Heart left ventricle (tissue), 13 donors: ENCODE measurements around the gene HSPB7.

Source experiments
- CTCF ChIP-seq, 12 donors: fragments of 200-600 bp; sonication (generic) in 4 of 12; IDR thresholded peaks; one replicate each; pipeline versions ENCODE4 v1.5.0 to v1.8.0; 2018 to 2022; ENCODE audit warnings: antibody characterized with exemption in 12 of 12, mild to moderate bottlenecking in 5 of 12
- POLR2A ChIP-seq, 2 donors: fragments of 450-650 bp; IDR thresholded peaks; one replicate each; pipeline ENCODE4 v1.6.1; 2017; ENCODE audit warnings: antibody characterized with exemption in 2 of 2, mild to moderate bottlenecking in 2 of 2, moderate library complexity in 2 of 2
- donor health status: ischemic (EF 13 %, LVEDD 7.1; RV severe dilation, severe dysfunction).
- donor health status: DM: no; HTN: yes; CAD: no.
- donor health status: DM: no; HTN: no; CAD: no.
- donor health status: ischemic (EF 25% LVEDD 6.9; RV normal size, moderate dysfunction).
- donor health status: ischemic (EF 25% LVEDD 5.7; RV mildly dilated, moderate dysfunction).
- donor health status: ischemic (EF 35%, LVEDD 5.7; RV mildly dilated, moderate dysfunction).
- donor health status: nonischemic (EF 11% LVEDD 7.7; RV severe dilation, severe dysfunction).
- donor health status: DM: yes; HTN: yes; CAD: no.
- donor health status: PGD.
- donor health status: ischemic (EF 29% LVEDD 5.4; RV normal size, mild dysfunction).
- donor health status: nonischemic (EF 23%, LVEDD 6.1; RV moderate dilation, normal function).

DNA sequence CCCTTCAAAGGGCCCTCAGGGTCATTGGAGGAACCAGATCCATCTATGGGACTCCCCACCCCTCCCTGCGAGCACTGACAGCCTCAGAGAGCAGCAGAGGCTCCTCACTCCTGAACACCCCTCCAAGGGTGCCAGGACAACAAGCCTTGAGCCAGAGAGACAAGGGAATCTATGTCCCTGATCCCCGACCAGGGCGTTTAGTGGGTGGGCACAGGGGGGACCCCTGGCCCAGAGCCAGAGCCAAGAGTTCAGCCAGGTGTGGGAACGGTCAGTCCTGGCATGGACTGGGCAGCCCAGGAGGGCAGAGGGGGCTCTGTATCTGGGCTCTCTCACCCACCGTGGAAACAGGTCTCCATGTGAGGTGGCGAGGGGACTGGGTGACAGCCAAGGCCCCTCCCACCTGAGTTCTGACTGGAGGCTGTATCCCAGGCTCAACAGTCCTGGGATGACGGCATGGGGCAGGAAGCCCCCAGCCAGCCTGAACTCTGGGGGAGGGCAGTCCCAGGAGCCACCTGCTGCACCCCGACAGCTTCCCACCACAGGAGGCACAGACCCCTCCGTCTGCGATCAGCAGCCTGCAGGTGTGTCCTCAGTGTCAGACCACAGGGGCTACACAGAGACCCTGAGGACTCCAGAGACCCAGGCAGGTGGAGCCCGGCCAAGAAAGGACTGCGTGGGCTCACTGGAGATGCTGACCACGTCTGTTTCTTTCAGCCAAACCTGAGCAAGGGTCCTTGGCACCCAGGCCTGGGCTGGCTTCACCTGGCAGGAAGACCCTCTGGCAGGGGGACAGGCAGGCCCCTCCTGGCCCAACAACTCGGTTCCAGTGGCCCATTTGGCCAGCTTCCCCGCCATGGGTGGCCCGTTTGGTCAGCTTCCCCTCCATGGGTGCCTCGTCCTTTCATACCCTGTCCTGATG lies 25.0 kb downstream of the HSPB7 start:
- TF ChIP-seq CTCF (IDR thresholded peaks at IDR 0.05) = no peak
- no peak for TF ChIP-seq POLR2A (IDR thresholded peaks at IDR 0.05)
